CD4-positive, alpha-beta T cell (primary cell): Measurements from ENCODE around the gene LHX4. TPM values are rescaled to one million over a fixed set of nuclear protein-coding genes. Genes with fewer than 3 reads are reported as not detected.

Experiments used
- ATAC-seq: fragments of 200-7000 bp; cut with Tn5 transposase; one replicate; pipeline ENCODE4 v1.10.0; 2022; ENCODE audit warnings: mild to moderate bottlenecking; ENCODE audit not compliant: poor library complexity
- CTCF ChIA-PET: fragments of 350-600 bp; sonication (Branson Sonifier 250); formaldehyde crosslinking; loops from one replicate; lab custom pipeline; 2021; ENCODE audit warnings: antibody characterized with exemption, inconsistent platforms; lab: Charles Lee
- POLR2A ChIA-PET: fragments of 350-600 bp; sonication (Branson Sonifier 250); formaldehyde crosslinking; loops from one replicate; lab custom pipeline; 2021; ENCODE audit warnings: antibody characterized with exemption, inconsistent platforms; lab: Charles Lee
- DNase-seq, 14 experiments: peaks; one replicate each; pipeline ENCODE4 v3.0.0-alpha.2; 2013 to 2020; ENCODE audit warnings: mixed read lengths in 2 of 14
- H3K27ac ChIP-seq, 2 donors: one replicate each; pipeline versions ENCODE4 v1.5.1 to v1.7.0; 2013; ENCODE audit warnings: low read length in 2 of 2, low read depth in 1 of 2, mild to moderate bottlenecking in 1 of 2
- H3K27me3 ChIP-seq, 2 experiments: 1 replicate in 1 of 2; 2 replicates in 1 of 2; pipeline versions ENCODE4 v1.6.1 to v1.7.0; 2013; ENCODE audit warnings: low read length in 2 of 2, control low read depth in 1 of 2, mild to moderate bottlenecking in 1 of 2, moderate library complexity in 1 of 2; ENCODE audit not compliant: insufficient read depth in 2 of 2, control insufficient read depth in 1 of 2
- H3K36me3 ChIP-seq: one replicate; pipeline ENCODE4 v1.6.1; 2013; ENCODE audit warnings: low read length, control low read depth; ENCODE audit not compliant: insufficient read depth
- H3K4me1 ChIP-seq: one replicate; pipeline ENCODE4 v1.6.1; 2013; ENCODE audit warnings: low read length, control low read depth; ENCODE audit not compliant: insufficient read depth
- H3K4me3 ChIP-seq: one replicate; pipeline ENCODE4 v1.5.1; 2013; ENCODE audit warnings: mild to moderate bottlenecking, low read length, moderate library complexity
- H3K9me3 ChIP-seq, 2 experiments: 1 replicate in 1 of 2; 2 replicates in 1 of 2; pipeline versions ENCODE4 v1.6.1 to v1.7.0; 2013; ENCODE audit warnings: low read length in 2 of 2, mild to moderate bottlenecking in 2 of 2, control low read depth in 1 of 2, moderate library complexity in 1 of 2; ENCODE audit not compliant: control insufficient read depth in 1 of 2, insufficient read depth in 1 of 2
- H3K27ac Mint-ChIP-seq: one replicate; pipeline ENCODE4 v1.8.0; 2020; ENCODE audit warnings: mixed read lengths
- H3K27me3 Mint-ChIP-seq: one replicate; pipeline ENCODE4 v1.8.0; 2021; ENCODE audit warnings: mixed read lengths
- H3K36me3 Mint-ChIP-seq: one replicate; pipeline ENCODE4 v1.8.0; 2021; ENCODE audit warnings: low read depth, mixed read lengths
- H3K4me1 Mint-ChIP-seq: one replicate; pipeline ENCODE4 v1.8.0; 2021; ENCODE audit warnings: low read depth, mixed read lengths
- H3K4me3 Mint-ChIP-seq: one replicate; pipeline ENCODE4 v1.8.0; 2020; ENCODE audit warnings: mild to moderate bottlenecking, mixed read lengths
- H3K9me3 Mint-ChIP-seq: one replicate; pipeline ENCODE4 v1.8.0; 2020; ENCODE audit warnings: mixed read lengths
- intact Hi-C, 2 experiments: fragments of 100-400 bp; cut with DNase I in 1 of 2; cut with micrococcal nuclease in 1 of 2; formaldehyde crosslinking; loops; one replicate each; pipeline versions ENCODE4 v1.15.1 to v1.9.0; 2023 to 2025; cut with DNase I, micrococcal nuclease
- total RNA-seq, 174 experiments: library from RNA in 2 of 174; stranded (reverse) in 2 of 174; gene quantifications; one replicate each; pipeline ENCODE4 v1.2.3 and lab custom pipeline; 2021 to 2026
- TF ChIP-seq, protein P1 (sequence below): fragments of 200-600 bp; IDR thresholded peaks from one replicate; pipeline ENCODE4 v1.8.0; 2022; ENCODE audit warnings: antibody characterized with exemption, mild to moderate bottlenecking

LHX4 gene
- total RNA-seq, 2 experiments from 2014 or later, result 0.03 TPM; not detected in 1

DNA sequence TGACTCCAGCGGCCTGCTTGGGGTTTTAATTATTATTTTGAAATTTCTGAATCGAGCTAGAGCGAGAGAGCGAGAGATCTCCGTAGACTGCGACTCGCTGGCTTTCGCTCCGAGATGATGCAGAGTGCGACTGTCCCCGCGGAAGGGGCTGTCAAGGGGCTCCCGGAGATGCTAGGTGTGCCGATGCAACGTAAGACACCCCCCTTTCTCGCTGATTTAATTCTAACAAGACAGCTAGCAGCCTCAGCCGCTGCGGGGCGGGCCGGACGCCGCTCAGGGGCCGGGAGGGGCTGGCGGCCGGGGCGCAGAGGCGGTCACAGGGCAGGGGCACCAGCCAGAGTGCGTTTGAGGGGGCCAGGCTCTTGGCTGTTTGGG is 339 bp downstream of the LHX4 start:
- Mint-ChIP-seq H3K36me3 (no peaks in the 10 kb centered on the region), H3K9me3 (no peaks in the 10 kb centered on the region), H3K27me3 (peaks cover 89% of the 10 kb centered on the region), H3K27ac (no peak overlapping the region), H3K4me1 (peaks cover 32% of the 10 kb centered on the region), H3K4me3 (peak overlapping the region; percentile 76)
- Histone ChIP-seq H3K9me3 (peaks cover 0 to 53% of the 10 kb centered on the region in 2 experiments), H3K36me3 (no peaks in the 10 kb centered on the region), H3K4me1 (peaks cover 62% of the 10 kb centered on the region), H3K27ac (no peak overlapping the region), H3K27me3 (peaks cover 69 to 84% of the 10 kb centered on the region in 2 experiments), H3K4me3 (peak overlapping the region; percentile 53)
- ATAC-seq, result peak; percentile 27
- intact Hi-C loops, result no loop called here
- DNase-seq, result no peak
- ChIA-PET CTCF (no interaction called here), POLR2A (no interaction called here)
- TF ChIP-seq, protein P1, sequence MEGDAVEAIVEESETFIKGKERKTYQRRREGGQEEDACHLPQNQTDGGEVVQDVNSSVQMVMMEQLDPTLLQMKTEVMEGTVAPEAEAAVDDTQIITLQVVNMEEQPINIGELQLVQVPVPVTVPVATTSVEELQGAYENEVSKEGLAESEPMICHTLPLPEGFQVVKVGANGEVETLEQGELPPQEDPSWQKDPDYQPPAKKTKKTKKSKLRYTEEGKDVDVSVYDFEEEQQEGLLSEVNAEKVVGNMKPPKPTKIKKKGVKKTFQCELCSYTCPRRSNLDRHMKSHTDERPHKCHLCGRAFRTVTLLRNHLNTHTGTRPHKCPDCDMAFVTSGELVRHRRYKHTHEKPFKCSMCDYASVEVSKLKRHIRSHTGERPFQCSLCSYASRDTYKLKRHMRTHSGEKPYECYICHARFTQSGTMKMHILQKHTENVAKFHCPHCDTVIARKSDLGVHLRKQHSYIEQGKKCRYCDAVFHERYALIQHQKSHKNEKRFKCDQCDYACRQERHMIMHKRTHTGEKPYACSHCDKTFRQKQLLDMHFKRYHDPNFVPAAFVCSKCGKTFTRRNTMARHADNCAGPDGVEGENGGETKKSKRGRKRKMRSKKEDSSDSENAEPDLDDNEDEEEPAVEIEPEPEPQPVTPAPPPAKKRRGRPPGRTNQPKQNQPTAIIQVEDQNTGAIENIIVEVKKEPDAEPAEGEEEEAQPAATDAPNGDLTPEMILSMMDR, result no peak

DNA sequence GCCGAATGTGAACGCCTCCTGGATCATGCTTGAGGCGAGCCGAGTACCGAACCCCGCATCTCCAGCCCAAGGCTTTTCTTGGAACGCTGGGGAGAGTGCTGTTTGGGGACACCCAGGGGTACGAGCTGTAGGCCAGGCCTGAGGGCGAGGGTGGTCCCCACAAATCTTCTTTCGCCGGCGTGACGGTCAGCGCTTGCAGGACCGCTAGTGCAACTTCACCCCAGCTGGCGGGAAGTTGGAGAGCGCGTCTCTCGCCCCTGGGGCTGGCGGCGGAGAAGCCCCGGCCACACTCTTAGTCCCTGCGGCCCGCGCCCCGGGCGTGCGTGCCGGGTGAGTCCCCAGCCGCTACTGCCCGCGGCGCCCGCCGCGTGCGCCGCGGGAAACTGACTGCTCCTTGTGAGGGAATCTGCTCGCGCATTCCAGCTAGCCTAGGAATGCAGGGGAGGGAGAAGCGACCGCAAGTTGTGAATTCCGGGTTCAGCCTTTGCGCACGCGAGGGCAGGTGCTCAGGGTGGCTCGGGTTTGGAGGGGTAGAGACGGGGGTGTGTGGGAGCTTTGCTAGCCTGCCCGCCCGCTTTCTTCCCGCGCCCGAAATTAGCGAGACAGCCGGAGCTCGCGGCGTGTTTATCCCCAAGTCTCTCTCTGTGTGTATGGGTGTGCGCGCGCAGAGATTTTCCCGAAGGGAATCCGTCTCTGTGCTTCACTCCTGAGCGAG is 884 bp downstream of the LHX4 start:
- DNase-seq (peak in 1 of 14 experiments; percentile 20), ATAC-seq (no peak)
- intact Hi-C loops, result no loop called here
- Mint-ChIP-seq H3K27ac (no peak overlapping the region), H3K36me3 (no peaks in the 10 kb centered on the region), H3K27me3 (peaks cover 89% of the 10 kb centered on the region), H3K4me1 (peaks cover 38% of the 10 kb centered on the region), H3K4me3 (peak overlapping the region; percentile 76), H3K9me3 (no peaks in the 10 kb centered on the region)
- ChIA-PET POLR2A (no interaction called here), CTCF (no interaction called here)
- Histone ChIP-seq H3K4me3 (peak overlapping the region; percentile 53), H3K9me3 (peaks cover 0 to 56% of the 10 kb centered on the region in 2 experiments), H3K4me1 (peaks cover 68% of the 10 kb centered on the region), H3K36me3 (no peaks in the 10 kb centered on the region), H3K27me3 (peaks cover 74 to 84% of the 10 kb centered on the region in 2 experiments), H3K27ac (no peak overlapping the region)
- TF ChIP-seq, protein P1, result no peak

DNA sequence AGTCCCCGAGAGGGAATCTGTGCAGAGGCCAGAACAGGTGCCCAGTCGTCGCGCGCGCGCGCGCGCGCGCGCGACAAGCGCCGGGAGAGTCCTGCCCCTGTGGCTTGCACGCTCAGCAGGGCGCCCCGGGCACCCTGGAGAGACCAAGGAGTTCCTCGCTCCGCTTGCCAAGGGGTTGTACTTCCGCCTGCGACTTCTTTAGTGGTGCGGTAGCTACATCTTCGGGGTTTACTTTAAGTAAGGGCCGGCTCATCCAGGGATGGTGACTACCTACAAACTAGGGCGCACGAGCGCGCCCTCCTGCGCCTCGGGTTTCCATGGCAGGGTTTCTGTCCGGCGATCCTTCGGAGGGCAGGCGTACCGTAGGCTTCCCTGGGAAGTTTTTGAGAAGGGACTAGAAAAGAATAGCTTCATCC is 1.4 kb downstream of the LHX4 start:
- Mint-ChIP-seq H3K4me3 (peak overlapping the region; percentile 83), H3K36me3 (no peaks in the 10 kb centered on the region), H3K27ac (no peak overlapping the region), H3K9me3 (no peaks in the 10 kb centered on the region), H3K27me3 (peaks cover 91% of the 10 kb centered on the region), H3K4me1 (peaks cover 43% of the 10 kb centered on the region)
- CTCF ChIA-PET, result no interaction called here
- ATAC-seq (peak; percentile 31), DNase-seq (peak in 3 of 14 experiments; percentile 9 to 47 (median 42))
- H3K27me3 ChIP-seq, result peaks cover 80 to 85% of the 10 kb centered on the region in 2 experiments
- peaks cover 0 to 53% of the 10 kb centered on the region in 2 experiments for H3K9me3 ChIP-seq
- intact Hi-C loops, result no loop called here
- H3K27ac ChIP-seq, result no peak overlapping the region
- TF ChIP-seq, protein P1, result no peak
- no peaks in the 10 kb centered on the region for H3K36me3 ChIP-seq
- H3K4me1 ChIP-seq, result peaks cover 72% of the 10 kb centered on the region
- peak overlapping the region; percentile 53 for H3K4me3 ChIP-seq
- POLR2A ChIA-PET, result no interaction called here
